Progenitor cell of endocrine pancreas (in vitro differentiated cells): Measurements from ENCODE around the gene NAPB. TPM values are rescaled to one million over a fixed set of nuclear protein-coding genes. Genes with fewer than 3 reads are reported as not detected.

ENCODE experiments used
- DNase-seq: peaks from one replicate; pipeline ENCODE4 v3.0.0; 2021; ENCODE audit warnings: low spot score; ENCODE audit not compliant: unreplicated experiment
- H3K27ac Mint-ChIP-seq: 2 replicates; pipeline ENCODE4 v1.8.0; 2021; ENCODE audit warnings: mild to moderate bottlenecking, moderate library complexity, mixed read lengths
- H3K27me3 Mint-ChIP-seq: 2 replicates; pipeline ENCODE4 v1.8.0; 2021; ENCODE audit warnings: mixed read lengths
- H3K36me3 Mint-ChIP-seq: 2 replicates; pipeline ENCODE4 v1.8.0; 2022; ENCODE audit warnings: mixed read lengths; ENCODE audit not compliant: insufficient read depth
- H3K4me1 Mint-ChIP-seq: 2 replicates; pipeline ENCODE4 v1.8.0; 2021; ENCODE audit warnings: low read depth, mixed read lengths
- H3K4me3 Mint-ChIP-seq: 2 replicates; pipeline ENCODE4 v1.8.0; 2021; ENCODE audit warnings: low read depth, mild to moderate bottlenecking, moderate library complexity, mixed read lengths
- H3K9me3 Mint-ChIP-seq: 2 replicates; pipeline ENCODE4 v1.8.0; 2021; ENCODE audit warnings: low read depth, mixed read lengths
- CTCF ChIP-seq: fragments of 200-600 bp; sonication (generic); IDR thresholded peaks from one replicate; pipeline ENCODE4 v1.5.0; 2021; ENCODE audit warnings: antibody characterized with exemption, mild to moderate bottlenecking; ENCODE audit not compliant: unreplicated experiment
- total RNA-seq: library from RNA; stranded (reverse); gene quantifications from 2 replicates; pipeline ENCODE4 v1.2.1, GENCODE V29; 2021

Gene NAPB
- total RNA-seq, 1 donor from 2014 or later, result 22.2 TPM

GRCh38 chr20:23415959-23416583, 5.2 kb downstream of the NAPB start:
- Mint-ChIP-seq H3K4me3 (no peak overlapping the region), H3K9me3 (no peaks in the 10 kb centered on the region), H3K27ac (no peak overlapping the region), H3K27me3 (no peaks in the 10 kb centered on the region), H3K36me3 (peaks cover 2% of the 10 kb centered on the region), H3K4me1 (peaks cover 10% of the 10 kb centered on the region)
- DNase-seq, result no peak
- no peak for TF ChIP-seq CTCF

- no peaks in the 10 kb centered on the region for H3K9me3 Mint-ChIP-seq
- H3K27ac Mint-ChIP-seq, result no peak overlapping the region
- H3K4me3 Mint-ChIP-seq, result no peak overlapping the region
- peaks cover 2% of the 10 kb centered on the region for H3K36me3 Mint-ChIP-seq
- peaks cover 10% of the 10 kb centered on the region for H3K4me1 Mint-ChIP-seq
- no peaks in the 10 kb centered on the region for H3K27me3 Mint-ChIP-seq
- no peak for TF ChIP-seq CTCF
- no peak for DNase-seq
Measured at GRCh38 chr20:23415555-23415954, 5.7 kb downstream of the NAPB start.

GRCh38 chr20:23414526-23415188, 6.6 kb downstream of the NAPB start:
- H3K4me1 Mint-ChIP-seq, result peaks cover 6% of the 10 kb centered on the region
- no peak for DNase-seq
- no peak overlapping the region for H3K27ac Mint-ChIP-seq
- H3K36me3 Mint-ChIP-seq, result peaks cover 2% of the 10 kb centered on the region
- H3K9me3 Mint-ChIP-seq, result no peaks in the 10 kb centered on the region
- no peaks in the 10 kb centered on the region for H3K27me3 Mint-ChIP-seq
- TF ChIP-seq CTCF, result no peak
- H3K4me3 Mint-ChIP-seq, result no peak overlapping the region

- H3K4me3 Mint-ChIP-seq, result no peak overlapping the region
- H3K4me1 Mint-ChIP-seq, result peaks cover 7% of the 10 kb centered on the region
- H3K27me3 Mint-ChIP-seq, result no peaks in the 10 kb centered on the region
- H3K27ac Mint-ChIP-seq, result no peak overlapping the region
- peaks cover 2% of the 10 kb centered on the region for H3K36me3 Mint-ChIP-seq
- no peaks in the 10 kb centered on the region for H3K9me3 Mint-ChIP-seq
- TF ChIP-seq CTCF, result no peak
- no peak for DNase-seq
Measured at GRCh38 chr20:23413862-23414422, 7.3 kb downstream of the NAPB start.

- Mint-ChIP-seq H3K4me3 (no peak overlapping the region), H3K36me3 (peaks cover 2% of the 10 kb centered on the region), H3K9me3 (no peaks in the 10 kb centered on the region), H3K27me3 (no peaks in the 10 kb centered on the region), H3K27ac (no peak overlapping the region), H3K4me1 (peaks cover 7% of the 10 kb centered on the region)
- DNase-seq, result no peak
- TF ChIP-seq CTCF, result no peak
Measured at GRCh38 chr20:23412026-23412425, 9.3 kb downstream of the NAPB start.
